ENCODE data around the gene ZFYVE1. TPM values are rescaled to one million over a fixed set of nuclear protein-coding genes. Genes with fewer than 3 reads are reported as not detected.
A peak's percentile ranks its signal among the peaks of the same experiment; 100 is the strongest.

The ZFYVE1 gene
- total RNA-seq, 2 donors from 2014 or later = 6.5 to 16.8 TPM

DNA sequence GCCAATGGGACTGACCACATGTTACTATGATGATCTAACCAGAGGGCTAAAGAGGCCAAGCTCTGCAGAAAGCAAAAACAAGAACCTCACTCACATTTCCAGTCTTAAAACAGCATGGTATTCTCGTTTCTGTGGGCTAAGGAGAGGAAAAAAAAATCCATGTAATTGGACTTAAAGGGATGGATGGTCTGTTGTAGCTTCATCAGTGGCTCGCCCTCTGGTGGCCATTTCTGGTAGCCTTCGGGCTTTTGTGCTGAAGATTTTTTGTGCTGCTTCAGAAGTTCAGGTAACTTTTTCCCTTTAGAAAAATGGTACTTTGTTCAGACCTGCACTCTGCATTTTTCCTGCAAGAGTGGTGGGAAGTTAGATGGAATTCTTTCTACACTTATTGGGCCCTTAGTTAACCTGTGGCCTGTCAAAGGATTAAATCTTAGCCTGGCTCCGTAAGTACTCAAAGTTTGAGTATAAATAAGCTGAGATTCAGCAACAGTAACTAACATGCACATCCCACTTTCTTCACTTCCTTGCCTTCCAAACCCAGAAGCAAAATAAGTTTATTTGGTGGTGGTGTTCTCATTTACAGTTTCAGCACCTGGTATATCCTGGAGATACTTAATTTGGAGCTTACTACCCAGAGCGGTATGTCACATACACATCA lies 78.3 kb downstream of the ZFYVE1 start:
- DNase-seq = peak; percentile 57 to 81 (median 67)
- Histone ChIP-seq H3K4me3 (no peak overlapping the region), H3K27me3 (no peaks in the 10 kb centered on the region), H3K4me1 (no peaks in the 10 kb centered on the region), H3K9me3 (no peaks in the 10 kb centered on the region), H3K27ac (no peak overlapping the region), H3K36me3 (replicated peaks in 1 of 2; ENCODE audit: insufficient read depth in 1 of 2, low read depth in 2 of 2) (peaks cover 0 to 11% of the 10 kb centered on the region in 2 donors)
- TF ChIP-seq, protein P1, sequence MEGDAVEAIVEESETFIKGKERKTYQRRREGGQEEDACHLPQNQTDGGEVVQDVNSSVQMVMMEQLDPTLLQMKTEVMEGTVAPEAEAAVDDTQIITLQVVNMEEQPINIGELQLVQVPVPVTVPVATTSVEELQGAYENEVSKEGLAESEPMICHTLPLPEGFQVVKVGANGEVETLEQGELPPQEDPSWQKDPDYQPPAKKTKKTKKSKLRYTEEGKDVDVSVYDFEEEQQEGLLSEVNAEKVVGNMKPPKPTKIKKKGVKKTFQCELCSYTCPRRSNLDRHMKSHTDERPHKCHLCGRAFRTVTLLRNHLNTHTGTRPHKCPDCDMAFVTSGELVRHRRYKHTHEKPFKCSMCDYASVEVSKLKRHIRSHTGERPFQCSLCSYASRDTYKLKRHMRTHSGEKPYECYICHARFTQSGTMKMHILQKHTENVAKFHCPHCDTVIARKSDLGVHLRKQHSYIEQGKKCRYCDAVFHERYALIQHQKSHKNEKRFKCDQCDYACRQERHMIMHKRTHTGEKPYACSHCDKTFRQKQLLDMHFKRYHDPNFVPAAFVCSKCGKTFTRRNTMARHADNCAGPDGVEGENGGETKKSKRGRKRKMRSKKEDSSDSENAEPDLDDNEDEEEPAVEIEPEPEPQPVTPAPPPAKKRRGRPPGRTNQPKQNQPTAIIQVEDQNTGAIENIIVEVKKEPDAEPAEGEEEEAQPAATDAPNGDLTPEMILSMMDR (IDR thresholded peaks at IDR 0.05) = peak; percentile 61 to 81 (median 69)
- no peak for TF ChIP-seq POLR2A (IDR thresholded peaks at IDR 0.05)
- WGBS, 2 donors = 40 to 48% methylated on average over 4 to 5 of the region's 5 CpGs
- intact Hi-C loops (cut with DNase I) = no loop called here
- ATAC-seq = peak; percentile 59

DNA sequence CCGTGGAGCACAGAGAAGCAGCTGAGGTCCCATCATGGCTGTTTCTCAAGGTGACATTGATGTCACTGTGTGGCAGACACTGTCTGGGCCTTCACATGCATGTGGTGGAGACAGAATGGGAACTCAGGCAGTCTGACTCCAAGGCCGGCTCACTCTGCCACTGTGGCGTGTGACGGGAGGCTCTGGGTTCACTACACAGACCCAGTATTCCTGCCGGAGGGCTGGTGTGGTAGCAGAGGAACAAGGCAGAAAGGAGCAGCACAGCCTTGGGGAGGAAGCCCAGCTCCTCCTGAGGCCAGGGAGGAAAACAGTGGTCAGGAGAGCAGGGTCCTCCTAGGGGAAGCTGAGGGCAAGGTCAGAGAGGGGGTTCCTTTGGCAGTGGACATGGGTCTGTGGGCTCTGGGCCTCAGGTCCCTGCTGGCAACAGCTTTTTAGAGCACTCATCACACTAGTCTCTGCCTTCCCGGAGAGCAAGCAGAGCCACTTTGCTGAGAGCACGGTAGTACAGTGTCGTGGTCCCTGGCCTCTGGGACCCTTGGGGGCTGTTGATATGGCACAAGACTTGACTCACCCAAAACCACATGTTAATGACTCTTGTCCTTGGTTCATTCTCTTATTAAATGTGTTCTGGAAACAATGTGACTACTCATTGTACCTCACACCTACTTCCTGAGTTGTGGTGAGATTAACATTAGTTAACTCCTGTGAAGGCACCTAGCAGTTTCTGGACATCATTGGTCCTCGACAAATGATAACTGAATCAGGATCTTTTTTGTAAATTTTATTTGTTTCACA lies 79.3 kb downstream of the ZFYVE1 start:
- Histone ChIP-seq H3K27ac (no peak overlapping the region), H3K36me3 (replicated peaks in 1 of 2; ENCODE audit: insufficient read depth in 1 of 2, low read depth in 2 of 2) (peaks cover 0 to 19% of the 10 kb centered on the region in 2 donors), H3K4me1 (no peaks in the 10 kb centered on the region), H3K27me3 (no peaks in the 10 kb centered on the region), H3K4me3 (no peak overlapping the region), H3K9me3 (no peaks in the 10 kb centered on the region)
- ATAC-seq = no peak
- 80 to 89% methylated on average over 7 of the region's 9 CpGs for WGBS, 2 donors
- no peak for TF ChIP-seq POLR2A (IDR thresholded peaks at IDR 0.05)
- TF ChIP-seq, protein P1 (IDR thresholded peaks at IDR 0.05) = no peak
- DNase-seq = no peak
- intact Hi-C loops (cut with DNase I) = no loop called here

GRCh38 chr14:72946491-72946890 lies 80.4 kb downstream of the ZFYVE1 start:
- Histone ChIP-seq H3K4me1 (no peaks in the 10 kb centered on the region), H3K27me3 (no peaks in the 10 kb centered on the region), H3K36me3 (replicated peaks in 1 of 2; ENCODE audit: insufficient read depth in 1 of 2, low read depth in 2 of 2) (peaks cover 0 to 23% of the 10 kb centered on the region in 2 donors), H3K27ac (no peak overlapping the region), H3K9me3 (no peaks in the 10 kb centered on the region), H3K4me3 (no peak overlapping the region)
- intact Hi-C loops (cut with DNase I) = no loop called here
- TF ChIP-seq, protein P1 (IDR thresholded peaks at IDR 0.05) = no peak
- TF ChIP-seq POLR2A (IDR thresholded peaks at IDR 0.05) = no peak
- ATAC-seq = no peak
- WGBS, 2 donors = 89 to 91% methylated on average over 8 of the region's 8 CpGs
- no peak for DNase-seq

- Histone ChIP-seq H3K4me1 (no peaks in the 10 kb centered on the region), H3K27me3 (no peaks in the 10 kb centered on the region), H3K4me3 (no peak overlapping the region), H3K36me3 (replicated peaks in 1 of 2; ENCODE audit: insufficient read depth in 1 of 2, low read depth in 2 of 2) (peaks cover 0 to 27% of the 10 kb centered on the region in 2 donors), H3K27ac (no peak overlapping the region), H3K9me3 (no peaks in the 10 kb centered on the region)
- intact Hi-C loops (cut with DNase I) = no loop called here
- TF ChIP-seq POLR2A (IDR thresholded peaks at IDR 0.05) = no peak
- TF ChIP-seq, protein P1 (IDR thresholded peaks at IDR 0.05) = no peak
- DNase-seq (no peak), ATAC-seq (no peak)
- WGBS, 2 donors = 89 to 96% methylated on average over 13 of the region's 13 CpGs
Measured at GRCh38 chr14:72945356-72946027, 81.4 kb downstream of the ZFYVE1 start.
